HG02970 (cell line): ENCODE results near the gene UBE2N.
"Not testable (repeated sequence)": the region's sequence is repeated elsewhere in the genome, so short reads cannot be mapped to it uniquely, and the experiment has no call there.

Experiments used
- ATAC-seq: cut with Tn5 transposase; IDR thresholded peaks from one replicate; pipeline ENCODE4 v1.9.1; 2021; ENCODE audit warnings: mild to moderate bottlenecking, moderate library complexity, moderate number of reproducible peaks; ENCODE audit not compliant: unreplicated experiment, low FRiP score

Gene UBE2N

GRCh38 chr12:93447555-93448290 is 6.0 kb upstream of the UBE2N start:
- ATAC-seq: no peak

DNA sequence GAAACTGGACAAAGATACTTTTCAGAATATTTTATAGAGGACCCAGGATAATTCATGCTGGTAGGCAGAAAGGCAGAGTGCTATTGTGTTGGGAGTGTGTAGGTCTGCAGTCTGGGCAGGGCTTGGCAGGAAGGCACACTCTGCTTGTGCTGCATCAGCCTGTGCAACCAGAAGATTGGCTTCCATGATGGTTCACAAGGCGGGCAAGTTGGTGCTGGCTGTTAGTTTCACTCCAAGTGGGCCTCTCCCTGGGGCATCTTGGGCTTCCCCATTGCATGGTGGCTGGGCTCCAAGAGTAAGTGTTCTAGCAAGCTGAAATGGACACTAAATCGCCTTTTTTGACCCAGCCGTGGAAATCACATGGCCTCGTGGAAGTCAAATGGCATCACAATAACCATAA is 1.8 kb upstream of the UBE2N start:
- ATAC-seq: no peak

GRCh38 chr12:93442411-93443340 is 929 bp upstream of the UBE2N start:
- no peak for ATAC-seq

- no peak for ATAC-seq
Measured at GRCh38 chr12:93441081-93441616, 598 bp downstream of the UBE2N start.

DNA sequence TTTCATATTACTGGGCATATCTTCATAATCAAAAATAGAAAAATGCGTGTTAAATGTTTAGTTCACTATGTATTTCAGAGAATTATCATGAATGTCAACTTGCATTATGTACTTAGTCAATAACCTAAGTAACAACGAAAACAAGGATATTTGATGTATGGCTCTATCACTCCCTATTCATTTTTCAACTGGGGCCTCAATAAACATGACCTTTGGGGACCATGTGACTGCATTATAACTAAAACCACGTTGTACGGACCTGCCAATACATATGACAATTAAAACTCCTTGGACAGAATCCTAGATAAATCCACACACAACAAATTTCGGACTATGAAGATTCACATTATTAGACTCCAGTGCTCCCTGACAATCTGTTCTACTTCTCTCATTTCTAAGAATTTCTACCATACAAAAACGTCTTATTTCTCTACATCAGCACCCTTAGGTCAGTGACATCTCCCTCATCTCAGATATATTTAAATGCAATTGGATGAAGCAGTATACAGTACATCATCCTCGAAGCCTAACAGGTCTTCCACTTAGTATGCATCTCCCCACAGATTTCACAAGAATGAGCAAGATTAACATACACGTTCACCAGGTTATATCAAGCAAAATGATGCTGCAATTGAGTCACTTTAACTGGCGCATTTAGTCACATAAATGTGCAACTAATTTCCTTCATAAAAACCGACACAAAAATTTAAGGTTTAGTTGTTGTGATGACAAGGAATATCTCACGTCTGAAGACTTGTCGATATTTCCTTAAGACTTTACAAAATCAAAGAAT is 1.5 kb downstream of the UBE2N start:
- ATAC-seq: no peak

DNA sequence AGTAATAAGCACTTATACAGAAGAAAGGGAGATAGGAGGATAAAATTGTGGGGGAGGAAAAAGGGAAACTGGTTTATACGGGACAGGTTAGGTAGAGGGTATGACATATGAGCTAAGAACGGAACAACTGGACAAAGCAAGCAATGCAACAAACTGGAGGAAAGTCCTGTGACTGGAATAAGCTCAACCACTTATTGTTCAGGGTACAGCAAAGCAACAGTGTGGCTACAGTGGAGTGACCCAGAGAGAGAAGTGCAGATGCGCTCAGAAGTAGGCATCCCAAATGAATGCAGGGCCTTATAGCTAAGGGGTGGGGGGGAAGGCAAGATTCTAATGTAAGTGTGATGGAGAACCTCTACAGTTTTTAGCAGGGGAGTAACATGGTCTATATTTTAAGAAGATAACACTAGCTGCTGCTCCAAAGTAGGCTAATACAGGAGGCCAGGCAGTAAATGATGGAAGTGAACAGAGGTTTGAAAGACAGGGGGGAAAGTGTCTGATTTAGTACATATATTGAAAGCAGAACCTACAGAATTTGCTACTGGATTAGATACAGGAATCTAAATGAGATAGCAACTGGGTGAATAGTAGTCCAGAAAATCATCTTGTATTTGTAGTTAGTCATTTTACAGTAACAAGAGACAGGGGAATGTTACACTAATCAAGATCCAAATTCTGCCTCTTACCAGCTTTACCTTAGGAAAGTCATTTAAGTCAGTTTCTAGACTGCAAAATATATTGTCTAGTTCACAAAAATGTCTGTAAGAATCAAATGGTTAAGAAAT is 3.3 kb downstream of the UBE2N start:
- no peak for ATAC-seq

DNA sequence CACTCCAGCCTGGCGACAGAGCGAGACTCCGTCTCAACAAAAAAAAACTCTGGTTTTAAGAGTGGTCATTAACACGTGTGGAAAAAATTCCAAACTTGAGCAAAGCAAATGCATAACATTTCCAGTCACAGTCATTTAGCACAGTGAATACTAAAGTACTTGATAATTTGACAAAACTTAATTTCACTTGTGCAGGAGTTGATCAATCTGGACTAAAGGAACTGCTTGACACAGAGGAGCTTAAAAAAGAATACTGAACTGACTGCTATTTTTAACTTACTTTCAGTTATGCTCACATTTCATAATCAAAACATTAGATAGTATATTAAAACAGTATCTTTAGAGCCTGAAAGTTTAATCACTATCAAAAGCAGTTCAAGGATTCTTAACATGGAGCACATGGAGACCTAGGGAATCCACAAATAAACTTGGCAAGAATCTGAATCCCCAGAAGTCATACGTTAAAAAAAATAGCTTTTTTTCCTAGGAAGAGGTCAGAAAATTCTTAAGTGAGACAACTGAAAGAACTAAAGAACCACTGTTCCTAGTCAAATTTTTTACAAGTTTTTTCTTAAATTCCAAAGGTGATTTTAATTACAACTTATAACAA is 7.4 kb downstream of the UBE2N start:
- ATAC-seq: no peak

- ATAC-seq: not testable (repeated sequence)
Measured at GRCh38 chr12:93432031-93432430, 9.7 kb downstream of the UBE2N start.

DNA sequence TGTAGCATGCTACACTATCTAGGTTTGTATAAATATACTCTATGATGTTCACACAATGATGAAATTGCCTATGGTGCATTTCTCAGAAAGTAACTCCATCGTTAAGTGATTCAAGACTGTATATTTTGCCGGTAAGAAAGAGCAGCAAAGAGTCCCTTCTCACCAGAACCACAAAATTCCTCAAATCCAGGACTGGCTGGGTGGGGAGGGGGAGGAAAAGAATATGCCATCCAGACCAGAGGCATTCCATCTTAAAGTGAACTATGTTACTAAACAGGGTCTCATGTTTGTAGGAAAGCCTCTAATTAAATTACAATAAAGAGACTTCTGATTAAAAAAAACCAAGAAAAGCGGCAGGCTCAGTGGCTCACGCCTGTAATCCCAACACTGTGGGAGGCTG is 11.5 kb downstream of the UBE2N start:
- ATAC-seq: no peak

DNA sequence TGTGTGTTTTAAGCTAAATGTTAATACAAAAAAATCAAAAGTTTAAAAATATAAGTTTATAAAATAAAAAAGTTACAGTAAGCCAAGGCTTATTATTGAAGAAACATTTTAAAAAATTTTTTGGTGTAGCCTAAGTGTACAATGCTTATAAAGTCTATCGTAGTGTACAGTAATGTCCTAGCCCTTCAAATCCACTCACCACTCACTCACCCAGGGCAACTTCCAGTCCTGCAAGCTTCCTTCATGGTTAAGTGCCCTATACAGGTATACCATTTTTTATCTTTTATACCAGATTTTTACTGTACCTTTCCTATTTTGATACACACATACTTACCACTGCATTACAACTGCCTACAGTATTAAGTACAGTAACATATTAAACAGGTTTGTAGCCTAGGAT is 11.9 kb downstream of the UBE2N start:
- no peak for ATAC-seq

DNA sequence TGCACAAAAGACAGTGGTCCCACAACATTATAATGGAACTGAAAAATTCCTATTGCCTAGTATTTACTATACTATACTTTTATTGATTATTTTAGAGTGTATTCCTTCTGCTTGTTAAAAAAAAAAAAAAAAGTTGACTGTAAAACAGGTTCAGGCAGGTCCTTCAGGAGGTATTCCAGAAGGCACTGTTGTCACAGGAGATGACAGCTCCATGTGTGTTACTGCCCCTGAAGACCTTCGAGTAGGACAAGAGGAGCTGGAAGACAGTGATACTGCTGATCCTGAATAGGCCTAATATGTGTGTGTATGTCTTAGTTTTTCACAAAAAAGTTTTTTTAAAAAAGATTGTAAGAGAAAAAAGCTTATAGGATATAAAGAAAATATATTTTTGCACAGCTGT is 12.3 kb downstream of the UBE2N start:
- ATAC-seq: no peak

- no peak for ATAC-seq
Measured at GRCh38 chr12:93427779-93428564, 13.8 kb downstream of the UBE2N start.

GRCh38 chr12:93426412-93426805 is 15.3 kb downstream of the UBE2N start:
- ATAC-seq: no peak

DNA sequence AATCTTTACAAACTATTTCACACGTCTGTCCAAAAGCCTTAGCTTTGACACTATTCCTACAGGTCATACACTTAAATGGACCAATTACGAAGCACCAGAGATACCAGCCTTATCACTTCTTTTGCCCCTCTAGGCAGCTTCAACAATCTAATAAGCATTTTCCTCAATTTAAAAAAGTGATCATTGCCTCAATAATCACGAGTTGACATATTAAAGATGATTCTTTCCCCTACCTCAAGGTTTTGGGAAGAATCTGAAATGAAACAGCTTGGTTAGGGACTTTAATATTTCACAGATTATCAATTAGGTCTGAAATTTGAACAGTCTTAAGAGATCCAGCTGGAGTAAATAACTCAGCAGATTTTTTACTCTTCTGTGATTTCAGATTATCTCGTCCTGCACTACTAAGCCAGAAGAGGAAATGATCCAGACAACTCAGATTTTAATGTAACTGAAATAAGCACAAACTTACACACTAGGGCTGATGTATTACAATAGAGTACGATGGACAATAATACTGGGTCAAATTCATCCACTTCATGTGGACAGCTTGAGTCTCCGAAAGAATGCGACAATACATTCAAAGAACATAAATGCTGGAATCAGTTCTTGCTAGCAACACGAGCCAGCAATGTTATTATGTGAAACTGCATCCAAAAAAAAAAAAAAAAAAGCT is 15.9 kb downstream of the UBE2N start:
- no peak for ATAC-seq

DNA sequence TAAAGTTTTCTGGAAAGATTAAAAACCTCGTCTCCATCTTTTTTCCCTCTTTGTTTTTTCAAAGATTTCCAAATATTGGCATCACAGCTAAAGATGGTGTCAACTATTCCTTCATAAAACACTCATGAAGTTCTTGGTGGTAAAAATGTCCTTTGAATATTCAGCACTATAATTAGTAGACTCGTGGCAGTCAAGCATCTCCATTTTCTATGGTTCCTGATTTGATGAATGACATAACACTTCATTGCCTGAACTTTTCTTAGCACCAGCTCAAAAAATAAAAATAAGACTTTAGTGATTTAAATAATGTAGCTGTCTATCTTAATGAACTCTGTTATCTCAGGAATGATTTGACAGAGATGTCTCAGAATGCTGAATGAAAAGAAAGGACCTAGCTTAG is 19.7 kb downstream of the UBE2N start:
- ATAC-seq: no peak

GRCh38 chr12:93419388-93420034 is 22.2 kb downstream of the UBE2N start:
- ATAC-seq: no peak

GRCh38 chr12:93417967-93418480 is 23.7 kb downstream of the UBE2N start:
- ATAC-seq: no peak
